Activated B cell treated with CpG ODN at 0.5 μM for 24 hours (primary cell): ENCODE results near the gene RPS27A. TPM values are rescaled to one million over a fixed set of nuclear protein-coding genes. Genes with fewer than 3 reads are reported as not detected.
A peak's percentile ranks its signal among the peaks of the same experiment; 100 is the strongest.

ENCODE experiments used
- ATAC-seq: fragments of 200-7000 bp; cut with Tn5 transposase; one replicate; pipeline ENCODE4 v1.10.0; 2021; ENCODE audit warnings: low read depth, mild to moderate bottlenecking, moderate library complexity
- CTCF ChIA-PET: fragments of 350-600 bp; sonication (Branson Sonifier 250); formaldehyde crosslinking; loops from one replicate; lab custom pipeline; 2021; ENCODE audit warnings: antibody characterized with exemption; lab: Charles Lee
- POLR2A ChIA-PET: fragments of 350-600 bp; sonication (Branson Sonifier 250); formaldehyde crosslinking; loops from one replicate; lab custom pipeline; 2021; ENCODE audit warnings: antibody characterized with exemption; lab: Charles Lee
- DNase-seq: peaks from one replicate; pipeline ENCODE4 v3.0.0; 2022
- H3K27ac Mint-ChIP-seq: one replicate; pipeline ENCODE4 v1.8.0; 2020; ENCODE audit warnings: mixed read lengths
- H3K27me3 Mint-ChIP-seq: one replicate; pipeline ENCODE4 v1.8.0; 2021; ENCODE audit warnings: mixed read lengths
- H3K36me3 Mint-ChIP-seq: one replicate; pipeline ENCODE4 v1.8.0; 2021; ENCODE audit warnings: low read depth, mixed read lengths
- H3K4me1 Mint-ChIP-seq: one replicate; pipeline ENCODE4 v1.8.0; 2021; ENCODE audit warnings: mixed read lengths
- H3K4me3 Mint-ChIP-seq: one replicate; pipeline ENCODE4 v1.8.0; 2020; ENCODE audit warnings: mild to moderate bottlenecking, mixed read lengths
- H3K9me3 Mint-ChIP-seq: one replicate; pipeline ENCODE4 v1.8.0; 2020; ENCODE audit warnings: mixed read lengths
- CTCF ChIP-seq: fragments of 200-600 bp; IDR thresholded peaks from one replicate; pipeline ENCODE4 v1.8.0; 2022; ENCODE audit warnings: antibody characterized with exemption, mild to moderate bottlenecking
- intact Hi-C: fragments of 100-400 bp; cut with micrococcal nuclease; formaldehyde crosslinking; loops from one replicate; pipeline ENCODE4 v1.15.1; 2024
- total RNA-seq: library from RNA; stranded (reverse); gene quantifications from 2 replicates; pipeline ENCODE4 v1.2.3, GENCODE V29; 2022

RPS27A gene
- total RNA-seq, 1 donor from 2014 or later, result 1,833 TPM

DNA sequence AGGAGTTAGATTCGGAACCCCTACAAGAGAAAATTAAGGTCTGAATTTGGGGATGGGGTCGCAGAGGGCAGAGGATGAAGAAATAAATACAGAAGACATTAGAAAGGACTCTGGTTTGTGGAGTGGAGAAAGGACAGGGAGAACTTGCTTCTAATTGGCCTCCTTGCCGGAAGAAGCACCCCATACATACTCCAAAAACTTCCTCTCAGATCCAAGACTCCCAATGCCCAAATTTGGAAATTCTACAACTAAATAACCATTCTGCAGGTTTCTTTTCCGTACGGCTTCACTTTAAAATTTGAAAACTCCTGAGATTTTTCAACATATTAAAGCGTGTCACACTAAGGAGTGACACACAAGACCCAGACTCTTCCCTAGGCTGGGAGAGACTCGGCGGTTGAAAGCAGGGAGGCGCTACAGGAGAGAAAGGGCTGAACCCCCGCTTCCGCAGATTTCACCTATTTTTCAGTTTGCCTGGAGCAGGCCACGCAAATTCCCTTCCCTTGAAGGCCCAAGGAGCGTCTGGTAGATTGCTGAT is 873 bp upstream of the RPS27A start:
- CTCF ChIA-PET, result no interaction called here
- H3K27ac Mint-ChIP-seq, result peak overlapping the region; percentile 98
- peak; percentile 5 for ATAC-seq
- TF ChIP-seq CTCF, result no peak
- peaks cover 47% of the 10 kb centered on the region for H3K36me3 Mint-ChIP-seq
- H3K9me3 Mint-ChIP-seq, result no peaks in the 10 kb centered on the region
- H3K27me3 Mint-ChIP-seq, result no peaks in the 10 kb centered on the region
- no peak for DNase-seq
- intact Hi-C loops, result loop anchor here (1.0 to 5.0 kb wide), 12 partner anchors 8 to 1444 kb away; partner anchors contain the start of genes ASB3, CCDC88A, CFAP36 and EML6
- H3K4me3 Mint-ChIP-seq, result peak overlapping the region; percentile 99
- peaks cover 61% of the 10 kb centered on the region for H3K4me1 Mint-ChIP-seq
- POLR2A ChIA-PET, result interaction anchor here (0.6 to 1.7 kb wide), 2 partner anchors 181 to 548 kb away, joined by 4 to 21 read pairs; partner anchors contain the start of gene RTN4

- peaks cover 56% of the 10 kb centered on the region for H3K36me3 Mint-ChIP-seq
- ATAC-seq, result peak; percentile 49
- DNase-seq, result peak; percentile 55
- H3K27ac Mint-ChIP-seq, result peak overlapping the region; percentile 98
- H3K4me3 Mint-ChIP-seq, result peak overlapping the region; percentile 99
- intact Hi-C loops, result loop anchor here (1.0 to 5.0 kb wide), 12 partner anchors 10 to 1446 kb away; partner anchors contain the start of genes ASB3, CCDC88A, CFAP36 and EML6
- POLR2A ChIA-PET, result interaction anchor here (0.7 to 1.7 kb wide), 19 partner anchors 8 to 1465 kb away, joined by 3 to 81 read pairs (median 6); partner anchors contain the start of genes CCDC88A, CFAP36, CHAC2 and MTIF2
- H3K4me1 Mint-ChIP-seq, result peaks cover 50% of the 10 kb centered on the region
- no peak for TF ChIP-seq CTCF
- CTCF ChIA-PET, result interaction anchor here (1.0 kb wide), 1 partner anchor 333 kb away, joined by 3 read pairs; no protein-coding TSS in a partner anchor
- no peaks in the 10 kb centered on the region for H3K27me3 Mint-ChIP-seq
- H3K9me3 Mint-ChIP-seq, result no peaks in the 10 kb centered on the region
Measured at GRCh38 chr2:55232863-55233657, 572 bp downstream of the RPS27A start.

GRCh38 chr2:55233658-55233940 is 1.1 kb downstream of the RPS27A start:
- Mint-ChIP-seq H3K27me3 (no peaks in the 10 kb centered on the region), H3K36me3 (peaks cover 62% of the 10 kb centered on the region), H3K4me3 (peak overlapping the region; percentile 99), H3K9me3 (no peaks in the 10 kb centered on the region), H3K4me1 (peaks cover 45% of the 10 kb centered on the region), H3K27ac (peak overlapping the region; percentile 98)
- ATAC-seq (no peak), DNase-seq (no peak)
- intact Hi-C loops, result loop anchor here (2.0 to 5.0 kb wide), 7 partner anchors 185 to 1446 kb away; partner anchors contain the start of genes ASB3, CCDC88A, CFAP36 and EML6
- ChIA-PET CTCF (no interaction called here), POLR2A (interaction anchor here (1.7 kb wide), 1 partner anchor 183 kb away, joined by 21 read pairs; the partner anchor contains the start of gene RTN4)
- no peak for TF ChIP-seq CTCF

DNA sequence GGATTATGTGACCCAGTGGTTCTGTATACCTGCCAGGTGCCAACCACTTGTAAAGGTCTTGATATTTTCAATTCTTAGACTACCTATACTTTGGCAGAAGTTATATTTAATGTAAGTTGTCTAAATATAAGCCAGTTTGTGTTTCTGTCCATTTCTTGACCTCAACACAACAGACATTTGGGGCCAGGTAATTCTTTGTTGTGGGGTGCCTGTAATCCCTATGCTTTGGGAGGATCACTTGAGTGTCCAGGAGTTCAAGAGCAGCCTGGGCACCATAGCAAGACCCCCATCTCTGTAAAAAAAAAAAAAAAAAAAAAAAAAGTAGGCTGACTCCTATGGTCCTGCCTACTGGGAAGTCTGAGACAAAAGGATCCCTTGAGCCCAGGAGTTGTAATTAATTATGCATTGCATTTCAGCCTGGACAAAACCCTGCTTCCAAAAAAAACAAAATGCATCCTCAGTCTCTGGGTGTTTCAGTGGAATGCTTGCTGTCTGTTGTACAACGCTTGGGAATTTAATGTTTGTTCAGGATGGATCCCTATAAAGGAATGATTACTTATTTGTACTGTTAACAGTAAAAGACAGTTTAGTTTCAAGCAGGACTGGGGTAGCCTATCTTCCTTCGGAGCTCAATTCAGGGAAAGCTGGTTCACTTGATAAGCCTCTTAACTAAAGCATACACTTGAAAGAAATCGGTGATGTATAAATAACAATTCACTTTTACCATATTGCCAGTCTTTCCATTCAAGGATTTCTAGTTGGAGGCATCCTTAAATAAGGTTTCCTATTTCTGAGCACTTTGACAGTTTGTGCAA is 3.4 kb downstream of the RPS27A start:
- CTCF ChIA-PET, result no interaction called here
- Mint-ChIP-seq H3K27ac (no peak overlapping the region), H3K27me3 (no peaks in the 10 kb centered on the region), H3K4me3 (no peak overlapping the region), H3K36me3 (peaks cover 72% of the 10 kb centered on the region), H3K4me1 (peaks cover 36% of the 10 kb centered on the region), H3K9me3 (no peaks in the 10 kb centered on the region)
- DNase-seq, result no peak
- intact Hi-C loops, result no loop called here
- POLR2A ChIA-PET, result no interaction called here
- no peak for ATAC-seq
- TF ChIP-seq CTCF, result no peak
